Gastroesophageal sphincter (tissue), 3 donors: ENCODE measurements around the gene C1QTNF9B.

ENCODE experiments used
- POLR2AphosphoS5 ChIP-seq: sonication (generic); formaldehyde crosslinking; IDR thresholded peaks from one replicate; pipeline ENCODE4 v1.6.1; 2017; ENCODE audit warnings: antibody characterized with exemption
- TF ChIP-seq, protein P1 (sequence below), 4 experiments: fragments of 200-600 bp in 2 of 4; fragments of 450-650 bp in 2 of 4; sonication (generic) in 1 of 4; IDR thresholded peaks; one replicate each; pipeline ENCODE4 v1.5.1; 2017 to 2019; ENCODE audit warnings: antibody characterized with exemption in 4 of 4, mild to moderate bottlenecking in 2 of 4, moderate library complexity in 2 of 4

DNA sequence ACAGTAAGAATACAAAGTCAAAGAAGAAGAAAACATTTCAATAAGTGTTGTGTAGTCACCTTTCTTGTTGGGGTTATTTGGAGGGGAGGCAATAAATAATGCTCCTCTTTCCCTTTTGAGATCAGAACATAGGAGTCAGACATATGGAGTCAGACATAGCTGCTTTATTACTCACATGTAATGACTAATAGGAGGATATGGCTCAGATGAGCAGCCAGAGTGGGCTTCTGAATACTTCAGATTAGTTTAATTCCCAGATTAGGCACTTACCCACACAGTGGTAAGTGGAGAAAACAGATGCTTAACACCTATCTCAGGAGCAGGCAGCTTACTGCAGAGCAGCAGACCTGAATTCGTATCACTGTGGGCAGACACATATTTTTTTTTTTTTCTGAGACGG, 31.7 kb upstream of the C1QTNF9B start:
- TF ChIP-seq, protein P1, sequence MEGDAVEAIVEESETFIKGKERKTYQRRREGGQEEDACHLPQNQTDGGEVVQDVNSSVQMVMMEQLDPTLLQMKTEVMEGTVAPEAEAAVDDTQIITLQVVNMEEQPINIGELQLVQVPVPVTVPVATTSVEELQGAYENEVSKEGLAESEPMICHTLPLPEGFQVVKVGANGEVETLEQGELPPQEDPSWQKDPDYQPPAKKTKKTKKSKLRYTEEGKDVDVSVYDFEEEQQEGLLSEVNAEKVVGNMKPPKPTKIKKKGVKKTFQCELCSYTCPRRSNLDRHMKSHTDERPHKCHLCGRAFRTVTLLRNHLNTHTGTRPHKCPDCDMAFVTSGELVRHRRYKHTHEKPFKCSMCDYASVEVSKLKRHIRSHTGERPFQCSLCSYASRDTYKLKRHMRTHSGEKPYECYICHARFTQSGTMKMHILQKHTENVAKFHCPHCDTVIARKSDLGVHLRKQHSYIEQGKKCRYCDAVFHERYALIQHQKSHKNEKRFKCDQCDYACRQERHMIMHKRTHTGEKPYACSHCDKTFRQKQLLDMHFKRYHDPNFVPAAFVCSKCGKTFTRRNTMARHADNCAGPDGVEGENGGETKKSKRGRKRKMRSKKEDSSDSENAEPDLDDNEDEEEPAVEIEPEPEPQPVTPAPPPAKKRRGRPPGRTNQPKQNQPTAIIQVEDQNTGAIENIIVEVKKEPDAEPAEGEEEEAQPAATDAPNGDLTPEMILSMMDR (IDR thresholded peaks at IDR 0.05) = no peak
- no peak for TF ChIP-seq POLR2AphosphoS5
